ENCODE results near the gene GSTM3. TPM values are rescaled to one million over a fixed set of nuclear protein-coding genes. Genes with fewer than 3 reads are reported as not detected.
A peak's percentile ranks its signal among the peaks of the same experiment; 100 is the strongest.
"Not testable (repeated sequence)": the region's sequence is repeated elsewhere in the genome, so short reads cannot be mapped to it uniquely, and the experiment has no call there.

The GSTM3 gene
- total RNA-seq, 2 donors from 2014 or later = 4.1 to 8.7 TPM

- DNase-seq (no peak), ATAC-seq (peak; percentile 17)
- intact Hi-C loops (cut with DNase I, micrococcal nuclease) = no loop called here
Observed at GRCh38 chr1:109750241-109750882, 9.5 kb upstream of the GSTM3 start.

- intact Hi-C loops (cut with DNase I, micrococcal nuclease) = no loop called here
- DNase-seq (no peak), ATAC-seq (peak; percentile 12)
Observed at GRCh38 chr1:109749221-109749620, 8.4 kb upstream of the GSTM3 start.

GRCh38 chr1:109748311-109748710 lies 7.5 kb upstream of the GSTM3 start:
- DNase-seq; intact Hi-C loops (cut with DNase I, micrococcal nuclease); ATAC-seq: not testable (repeated sequence)

- peak; percentile 96 for ATAC-seq
- intact Hi-C loops (cut with DNase I, micrococcal nuclease) = no loop called here
- DNase-seq = peak; percentile 65 to 81
Observed at GRCh38 chr1:109739738-109740614, 862 bp downstream of the GSTM3 start.

- intact Hi-C loops (cut with DNase I, micrococcal nuclease) = no loop called here
- ATAC-seq = no peak
- no peak for DNase-seq
Observed at GRCh38 chr1:109733236-109733870, 7.5 kb downstream of the GSTM3 start.

- ATAC-seq (peak; percentile 47), DNase-seq (no peak)
- intact Hi-C loops (cut with DNase I, micrococcal nuclease) = no loop called here
Observed at GRCh38 chr1:109732390-109732881, 8.4 kb downstream of the GSTM3 start.

GRCh38 chr1:109730666-109731065 lies 10.2 kb downstream of the GSTM3 start:
- intact Hi-C loops (cut with DNase I, micrococcal nuclease) = no loop called here
- no peak for ATAC-seq
- DNase-seq = no peak

- no peak for DNase-seq
- intact Hi-C loops (cut with DNase I, micrococcal nuclease) = no loop called here
- peak; percentile 64 for ATAC-seq
Observed at GRCh38 chr1:109728870-109729269, 12.0 kb downstream of the GSTM3 start.

GRCh38 chr1:109726728-109727373 lies 14.0 kb downstream of the GSTM3 start:
- ATAC-seq = no peak
- intact Hi-C loops (cut with DNase I, micrococcal nuclease) = no loop called here

GRCh38 chr1:109726007-109726406 lies 14.8 kb downstream of the GSTM3 start:
- intact Hi-C loops (cut with DNase I, micrococcal nuclease) = no loop called here
- ATAC-seq = no peak
- DNase-seq = no peak

More at GRCh38 chr1:109726728-109727373, 14.0 kb downstream of the GSTM3 start:
- no peak for DNase-seq

- ATAC-seq = no peak
Observed at GRCh38 chr1:109725510-109725909, 15.3 kb downstream of the GSTM3 start.

GRCh38 chr1:109724933-109725332 lies 15.9 kb downstream of the GSTM3 start:
- ATAC-seq (no peak), DNase-seq (no peak)
- intact Hi-C loops (cut with DNase I, micrococcal nuclease) = no loop called here

More at GRCh38 chr1:109725510-109725909, 15.3 kb downstream of the GSTM3 start:
- intact Hi-C loops (cut with DNase I, micrococcal nuclease) = no loop called here
- DNase-seq = no peak

- ATAC-seq (no peak), DNase-seq (no peak)
- intact Hi-C loops (cut with DNase I, micrococcal nuclease) = no loop called here
Observed at GRCh38 chr1:109722908-109723691, 17.7 kb downstream of the GSTM3 start.

- intact Hi-C loops (cut with DNase I, micrococcal nuclease) = no loop called here
- DNase-seq (no peak), ATAC-seq (no peak)
Observed at GRCh38 chr1:109721971-109722370, 18.9 kb downstream of the GSTM3 start.

GRCh38 chr1:109721042-109721441 lies 19.8 kb downstream of the GSTM3 start:
- no peak for ATAC-seq
- no peak for DNase-seq
- intact Hi-C loops (cut with DNase I, micrococcal nuclease) = no loop called here

- DNase-seq (no peak), ATAC-seq (no peak)
- intact Hi-C loops (cut with DNase I, micrococcal nuclease) = no loop called here
Observed at GRCh38 chr1:109719337-109719837, 21.5 kb downstream of the GSTM3 start.

GRCh38 chr1:109718495-109718894 lies 22.3 kb downstream of the GSTM3 start:
- peak; percentile 94 for ATAC-seq
- DNase-seq = no peak
- intact Hi-C loops (cut with DNase I, micrococcal nuclease) = no loop called here

GRCh38 chr1:109717729-109718128 lies 23.1 kb downstream of the GSTM3 start:
- no peak for ATAC-seq
- intact Hi-C loops (cut with DNase I, micrococcal nuclease) = no loop called here

More at GRCh38 chr1:109717729-109718128, 23.1 kb downstream of the GSTM3 start:
- no peak for DNase-seq

Measured in left colon (tissue), 2 donors.